Adipose tissue (tissue), 3 donors: Measurements from ENCODE around the gene NBEA. TPM values are rescaled to one million over a fixed set of nuclear protein-coding genes. Genes with fewer than 3 reads are reported as not detected.
"Not testable (repeated sequence)": the region's sequence is repeated elsewhere in the genome, so short reads cannot be mapped to it uniquely, and the experiment has no call there.

Source experiments
- H3K27ac ChIP-seq: one replicate; pipeline ENCODE4 v1.5.1; 2013; ENCODE audit warnings: low read depth, low read length
- WGBS, 3 donors: extraction: QIAGEN DNeasy Blood & Tissue Kit; methylation state at CpG; one replicate each; pipeline ENCODE4 v1.1.7; 2013; 5-methylcytosine and 5-hydroxymethylcytosine counted together
- polyA plus RNA-seq, 3 donors: library from polyadenylated mRNA; stranded (reverse); fragments of 200-250 nt; gene quantifications; one replicate each; pipeline ENCODE4 v1.2.3, GENCODE V29; 2013
- donor health status: healthy with polysubstance abuse.
- donor health status: Bipolar disorder and iron deficiency.
- donor health status: healthy.

The NBEA gene
- polyA plus RNA-seq, 3 donors: 1.4 to 2.2 (median 2.0) TPM

GRCh38 chr13:35393886-35394285 lies 451.8 kb downstream of the NBEA start:
- H3K27ac ChIP-seq: no peak overlapping the region
- WGBS, 3 donors: 56 to 87% (median 84%) methylated on average over 2 of the region's 2 CpGs

GRCh38 chr13:35408285-35408684 lies 466.2 kb downstream of the NBEA start:
- WGBS, 3 donors: 88 to 92% (median 89%) methylated on average over 2 of the region's 2 CpGs
- H3K27ac ChIP-seq: not testable (repeated sequence)

GRCh38 chr13:35411059-35411744 lies 469.1 kb downstream of the NBEA start:
- no peak overlapping the region for H3K27ac ChIP-seq
- 51 to 94% (median 90%) methylated on average over 2 of the region's 2 CpGs for WGBS, 3 donors

- no peak overlapping the region for H3K27ac ChIP-seq
- WGBS, 3 donors: 77 to 84% (median 81%) methylated on average over 1 of the region's 1 CpG
Measured at GRCh38 chr13:35448465-35448864, 506.4 kb downstream of the NBEA start.

- no peak overlapping the region for H3K27ac ChIP-seq
Measured at GRCh38 chr13:35449821-35450220, 507.8 kb downstream of the NBEA start.

GRCh38 chr13:35455022-35455421 lies 513.0 kb downstream of the NBEA start:
- H3K27ac ChIP-seq: no peak overlapping the region
- 64 to 88% (median 88%) methylated on average over 1 of the region's 1 CpG for WGBS, 3 donors

More at GRCh38 chr13:35449821-35450220, 507.8 kb downstream of the NBEA start:
- WGBS, 3 donors: 87 to 89% (median 87%) methylated on average over 2 of the region's 2 CpGs

GRCh38 chr13:35457258-35457657 lies 515.2 kb downstream of the NBEA start:
- 91 to 95% (median 91%) methylated on average over 3 of the region's 3 CpGs for WGBS, 3 donors
- H3K27ac ChIP-seq: no peak overlapping the region

GRCh38 chr13:35460061-35460460 lies 518.0 kb downstream of the NBEA start:
- WGBS, 3 donors: 88 to 92% (median 92%) methylated on average over 2 of the region's 2 CpGs
- H3K27ac ChIP-seq: no peak overlapping the region

- 95 to 98% (median 96%) methylated on average over 3 of the region's 3 CpGs for WGBS, 3 donors
- no peak overlapping the region for H3K27ac ChIP-seq
Measured at GRCh38 chr13:35465371-35465770, 523.3 kb downstream of the NBEA start.

- WGBS, 3 donors: 95 to 96% (median 96%) methylated on average over 1 of the region's 1 CpG
Measured at GRCh38 chr13:35468195-35468594, 526.1 kb downstream of the NBEA start.

GRCh38 chr13:35469806-35470525 lies 527.9 kb downstream of the NBEA start:
- 61 to 76% (median 62%) methylated on average over 10 of the region's 10 CpGs for WGBS, 3 donors
- H3K27ac ChIP-seq: no peak overlapping the region

More at GRCh38 chr13:35468195-35468594, 526.1 kb downstream of the NBEA start:
- H3K27ac ChIP-seq: no peak overlapping the region

GRCh38 chr13:35470671-35471661 lies 528.9 kb downstream of the NBEA start:
- peak overlapping the region; percentile 26 for H3K27ac ChIP-seq
- 10 to 18% (median 13%) methylated on average over 68 of the region's 68 CpGs for WGBS, 3 donors

- no peak overlapping the region for H3K27ac ChIP-seq
- WGBS, 3 donors: 60 to 74% (median 64%) methylated on average over 28 of the region's 28 CpGs
Measured at GRCh38 chr13:35471706-35472322, 529.7 kb downstream of the NBEA start.

- H3K27ac ChIP-seq: no peak overlapping the region
- WGBS, 3 donors: 63 to 79% (median 66%) methylated on average over 7 of the region's 7 CpGs
Measured at GRCh38 chr13:35472323-35472881, 530.3 kb downstream of the NBEA start.

GRCh38 chr13:35473206-35473775 lies 531.2 kb downstream of the NBEA start:
- H3K27ac ChIP-seq: no peak overlapping the region

GRCh38 chr13:35473802-35474201 lies 531.7 kb downstream of the NBEA start:
- WGBS, 3 donors: 71 to 83% (median 80%) methylated on average over 2 of the region's 2 CpGs
- H3K27ac ChIP-seq: no peak overlapping the region

GRCh38 chr13:35474496-35475211 lies 532.6 kb downstream of the NBEA start:
- 38 to 62% (median 42%) methylated on average over 17 of the region's 17 CpGs for WGBS, 3 donors
- H3K27ac ChIP-seq: no peak overlapping the region
